Natural killer cell (primary cell): ENCODE data around the gene GSE1. TPM values are rescaled to one million over a fixed set of nuclear protein-coding genes. Genes with fewer than 3 reads are reported as not detected.

Experiments used
- ATAC-seq, 3 donors: fragments of 150-1000 bp in 2 of 3; fragments of 200-7000 bp in 1 of 3; cut with Tn5 transposase; 1 replicate in 1 of 3; 2 replicates in 2 of 3; pipeline ENCODE4 v1.10.0; 2021; ENCODE audit warnings: mild to moderate bottlenecking in 2 of 3, moderate library complexity in 2 of 3
- DNase-seq, 2 donors: peaks; one replicate each; pipeline versions ENCODE4 v3.0.0 to v3.0.0-alpha.2; 2013 to 2021; ENCODE audit warnings: mixed read lengths in 1 of 2
- H3K27ac ChIP-seq: one replicate; pipeline ENCODE4 v1.5.1; 2013; ENCODE audit warnings: mild to moderate bottlenecking, low read length
- H3K27me3 ChIP-seq: one replicate; pipeline ENCODE4 v1.6.1; 2013; ENCODE audit warnings: low read length; ENCODE audit not compliant: control insufficient read depth, insufficient read depth
- H3K36me3 ChIP-seq: one replicate; pipeline ENCODE4 v1.6.1; 2013; ENCODE audit warnings: low read length; ENCODE audit not compliant: control insufficient read depth, insufficient read depth
- H3K4me1 ChIP-seq: one replicate; pipeline ENCODE4 v1.6.1; 2013; ENCODE audit warnings: low read length; ENCODE audit not compliant: control insufficient read depth, insufficient read depth
- H3K4me3 ChIP-seq: one replicate; pipeline ENCODE4 v1.5.1; 2013; ENCODE audit warnings: low read length
- H3K9me3 ChIP-seq: one replicate; pipeline ENCODE4 v1.6.1; 2013; ENCODE audit warnings: low read length; ENCODE audit not compliant: control insufficient read depth, insufficient read depth
- H3K27ac Mint-ChIP-seq, 2 donors: one replicate each; pipeline ENCODE4 v1.8.0; 2022; ENCODE audit warnings: mild to moderate bottlenecking in 2 of 2, mixed read lengths in 2 of 2, moderate library complexity in 1 of 2
- H3K27me3 Mint-ChIP-seq, 2 donors: one replicate each; pipeline ENCODE4 v1.8.0; 2022; ENCODE audit warnings: low read depth in 2 of 2, mixed read lengths in 2 of 2
- H3K36me3 Mint-ChIP-seq: one replicate; pipeline ENCODE4 v1.8.0; 2022; ENCODE audit warnings: mixed read lengths
- H3K4me1 Mint-ChIP-seq, 2 donors: one replicate each; pipeline ENCODE4 v1.8.0; 2022; ENCODE audit warnings: mixed read lengths in 2 of 2
- H3K4me3 Mint-ChIP-seq: one replicate; pipeline ENCODE4 v1.8.0; 2022; ENCODE audit warnings: mild to moderate bottlenecking, moderate library complexity, mixed read lengths
- H3K9me3 Mint-ChIP-seq, 2 donors: one replicate each; pipeline ENCODE4 v1.8.0; 2022; ENCODE audit warnings: mixed read lengths in 2 of 2
- CTCF ChIP-seq: fragments of 200-600 bp; IDR thresholded peaks from one replicate; pipeline ENCODE4 v1.8.0; 2022; ENCODE audit warnings: antibody characterized with exemption
- WGBS: methylation state at CpG from one replicate; pipeline ENCODE4 v1.1.7; 2013; ENCODE audit warnings: missing lambda C conversion rate; ENCODE audit not compliant: insufficient coverage; 5-methylcytosine and 5-hydroxymethylcytosine counted together
- intact Hi-C: fragments of 100-400 bp; cut with micrococcal nuclease; formaldehyde crosslinking; loops from one replicate; pipeline ENCODE4 v1.14.2; 2022
- total RNA-seq, 4 donors: library from RNA; stranded (reverse); fragments of 120-200 nt in 1 of 4; gene quantifications; one replicate each; pipeline versions ENCODE4 v1.2.3 to v1.2.4, GENCODE V29; 2013 to 2022

GSE1 gene
- total RNA-seq, 3 donors from 2014 or later (not counting 1 experiment from before 2014, with no cell fraction given): 232 to 277 (median 233) TPM

- ATAC-seq (no peak), DNase-seq (no peak)
- Mint-ChIP-seq H3K9me3 (no peaks in the 10 kb centered on the region), H3K4me1 (no peaks in the 10 kb centered on the region), H3K27me3 (peaks cover 3 to 6% of the 10 kb centered on the region in 2 donors), H3K36me3 (no peaks in the 10 kb centered on the region), H3K4me3 (no peak overlapping the region), H3K27ac (no peak overlapping the region)
- 93% methylated on average over 9 of the region's 9 CpGs for WGBS
- peaks cover 4% of the 10 kb centered on the region for H3K9me3 ChIP-seq
- TF ChIP-seq CTCF: no peak
- no peak overlapping the region for H3K4me3 ChIP-seq
- H3K27me3 ChIP-seq: no peaks in the 10 kb centered on the region
- no peak overlapping the region for H3K27ac ChIP-seq
- intact Hi-C loops: loop anchor here (10.0 kb wide), 1 partner anchor 56 kb away; no protein-coding TSS in a partner anchor
- H3K4me1 ChIP-seq: no peaks in the 10 kb centered on the region
- H3K36me3 ChIP-seq: no peaks in the 10 kb centered on the region
These were observed 97.6 kb downstream of the GSE1 start for GRCh38 chr16:85710732-85711131.

GRCh38 chr16:85711982-85712587 is 99.0 kb downstream of the GSE1 start:
- 92% methylated on average over 6 of the region's 6 CpGs for WGBS
- ATAC-seq: no peak
- Mint-ChIP-seq H3K36me3 (no peaks in the 10 kb centered on the region), H3K9me3 (no peaks in the 10 kb centered on the region), H3K4me3 (no peak overlapping the region), H3K27ac (no peak overlapping the region), H3K27me3 (peaks cover 6% of the 10 kb centered on the region in 2 donors), H3K4me1 (no peaks in the 10 kb centered on the region)
- peaks cover 4% of the 10 kb centered on the region for H3K9me3 ChIP-seq
- no peak overlapping the region for H3K27ac ChIP-seq
- intact Hi-C loops: loop anchor here (10.0 kb wide), 1 partner anchor 57 kb away; no protein-coding TSS in a partner anchor
- H3K4me3 ChIP-seq: no peak overlapping the region
- H3K27me3 ChIP-seq: no peaks in the 10 kb centered on the region
- no peak for DNase-seq
- no peak for TF ChIP-seq CTCF
- H3K4me1 ChIP-seq: no peaks in the 10 kb centered on the region
- no peaks in the 10 kb centered on the region for H3K36me3 ChIP-seq

GRCh38 chr16:85712801-85713200 is 99.7 kb downstream of the GSE1 start:
- H3K27ac ChIP-seq: no peak overlapping the region
- no peak for ATAC-seq
- H3K4me3 Mint-ChIP-seq: no peak overlapping the region
- H3K36me3 ChIP-seq: no peaks in the 10 kb centered on the region
- no peak for TF ChIP-seq CTCF
- peaks cover 3% of the 10 kb centered on the region for H3K4me1 ChIP-seq
- H3K27ac Mint-ChIP-seq: no peak overlapping the region
- no peaks in the 10 kb centered on the region for H3K9me3 Mint-ChIP-seq
- H3K36me3 Mint-ChIP-seq: no peaks in the 10 kb centered on the region
- H3K4me1 Mint-ChIP-seq: no peaks in the 10 kb centered on the region
- peaks cover 4% of the 10 kb centered on the region for H3K9me3 ChIP-seq
- WGBS: 84% methylated on average over 9 of the region's 9 CpGs
- peaks cover 6% of the 10 kb centered on the region in 2 donors for H3K27me3 Mint-ChIP-seq
- intact Hi-C loops: loop anchor here (10.0 kb wide), 1 partner anchor 58 kb away; no protein-coding TSS in a partner anchor
- H3K4me3 ChIP-seq: no peak overlapping the region
- DNase-seq: no peak
- no peaks in the 10 kb centered on the region for H3K27me3 ChIP-seq
